AG08395 (cell line): ENCODE data around the gene RNASE3.
"Not testable (repeated sequence)": the region's sequence is repeated elsewhere in the genome, so short reads cannot be mapped to it uniquely, and the experiment has no call there.

Experiments
- DNase-seq: peaks from one replicate; pipeline ENCODE4 v3.0.0; 2012; ENCODE audit warnings: mixed read lengths, low spot score

RNASE3 gene

DNA sequence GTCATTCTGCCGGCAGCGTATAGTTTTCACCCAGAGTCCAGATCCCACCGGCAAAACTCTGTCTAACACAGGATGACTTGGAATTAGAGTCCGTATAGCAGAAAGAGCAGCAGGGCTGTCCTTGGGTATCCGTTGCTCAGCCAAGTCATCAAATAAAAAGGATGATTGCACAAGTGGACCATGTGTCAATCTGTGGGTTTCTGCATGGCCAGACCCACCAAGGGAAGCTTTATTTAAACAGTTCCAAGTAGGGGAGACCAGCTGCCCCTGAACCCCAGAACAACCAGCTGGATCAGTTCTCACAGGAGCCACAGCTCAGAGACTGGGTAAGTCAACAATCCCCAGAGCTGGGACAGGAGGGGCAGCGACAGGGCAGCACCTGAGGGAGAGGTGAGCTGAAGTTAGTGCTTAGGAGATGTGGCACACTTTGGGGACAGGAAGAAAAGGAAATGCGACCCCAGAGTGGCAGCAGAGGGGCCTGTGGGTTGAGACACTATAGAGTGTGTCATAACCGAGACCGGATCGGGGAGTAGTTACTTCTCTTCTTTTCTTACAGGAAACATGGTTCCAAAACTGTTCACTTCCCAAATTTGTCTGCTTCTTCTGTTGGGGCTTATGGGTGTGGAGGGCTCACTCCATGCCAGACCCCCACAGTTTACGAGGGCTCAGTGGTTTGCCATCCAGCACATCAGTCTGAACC is at the start of gene RNASE3:
Gene RNASE3 (plus strand): TSS at position 260 of the 700 bp plus-strand sequence. CDS start 302 bp downstream, at position 562.
- not testable (repeated sequence) for DNase-seq

- DNase-seq, result no peak
Measured at GRCh38 chr14:20846560-20846959, 44.6 kb upstream of the RNASE3 start.

DNA sequence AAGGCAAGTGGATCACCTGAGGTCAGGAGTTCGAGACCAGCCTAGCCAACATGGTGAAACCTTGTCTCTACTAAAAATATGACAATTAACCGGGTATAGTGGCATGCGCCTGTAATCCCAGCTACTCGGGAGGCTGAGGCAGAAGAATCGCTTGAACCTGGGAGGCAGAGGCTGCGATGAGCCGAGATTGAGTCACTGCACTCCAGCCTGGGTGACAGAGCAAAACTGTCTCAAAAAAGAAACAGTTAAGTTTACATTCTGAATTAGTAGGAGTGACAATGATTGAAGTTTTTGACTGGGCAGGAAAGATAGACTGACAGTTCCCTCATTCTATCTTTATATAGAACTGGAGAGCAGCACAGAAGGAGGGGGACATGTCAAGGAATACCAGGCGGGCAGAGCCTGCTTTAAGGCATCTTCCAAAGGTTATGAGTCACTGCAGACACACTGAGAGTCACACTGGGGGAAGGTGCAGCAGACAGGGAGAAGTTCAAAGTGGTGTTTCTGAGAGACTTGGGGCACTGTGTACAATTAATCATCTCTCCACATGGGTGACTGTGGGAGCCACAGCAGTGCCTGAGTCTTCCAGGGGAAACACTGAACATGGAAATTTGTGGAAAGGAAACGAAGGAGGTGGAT is 42.8 kb upstream of the RNASE3 start:
- peak; percentile 56 for DNase-seq

DNA sequence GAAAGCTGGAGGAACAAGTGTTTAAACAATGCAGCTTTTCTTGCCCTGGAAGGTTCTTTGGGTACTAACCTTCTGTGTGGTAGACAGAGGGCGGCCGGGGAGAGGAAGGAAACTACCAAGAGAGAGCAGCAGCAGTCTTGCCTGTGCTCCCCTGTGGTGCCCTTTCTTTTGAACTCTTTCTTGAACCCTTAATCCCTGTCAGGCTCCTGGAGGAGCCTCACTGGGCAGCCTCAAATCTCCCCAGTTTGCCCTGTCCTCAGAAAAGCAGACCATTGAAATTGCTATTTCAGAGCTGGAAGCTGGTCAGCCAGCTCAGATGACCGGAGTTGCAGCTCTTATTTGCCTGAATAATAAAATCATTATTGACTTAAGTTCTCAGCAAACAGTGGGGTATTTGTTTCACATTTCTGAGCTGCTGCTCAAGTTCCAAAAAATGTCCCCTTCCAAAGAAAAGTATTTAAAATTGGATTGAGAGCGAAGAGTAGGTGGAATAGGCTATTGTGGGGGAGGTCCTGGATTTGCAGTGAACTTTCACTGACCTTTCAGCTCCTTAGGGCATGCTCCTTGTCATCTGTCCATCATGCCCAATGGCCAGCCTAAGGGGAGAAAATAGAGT is 42.1 kb upstream of the RNASE3 start:
- no peak for DNase-seq

DNA sequence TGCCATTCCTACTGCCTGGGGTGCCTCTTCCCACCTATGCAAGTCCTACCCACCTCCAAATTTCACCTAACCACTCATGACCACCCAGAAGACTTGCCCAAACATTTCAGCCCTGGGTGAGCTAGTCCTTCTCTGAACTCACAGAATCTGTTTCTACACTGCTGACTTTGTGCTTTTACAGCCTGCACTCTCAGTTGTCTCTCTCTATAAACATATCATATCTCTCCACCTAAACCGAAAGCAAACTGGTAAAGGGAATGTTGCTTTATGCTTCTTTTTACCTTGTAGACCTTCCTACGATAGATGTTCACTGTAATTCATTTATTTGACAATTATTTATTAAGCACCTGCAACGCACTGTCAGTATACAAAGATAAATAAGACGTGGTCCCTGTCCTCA is 38.1 kb upstream of the RNASE3 start:
- DNase-seq, result no peak

DNA sequence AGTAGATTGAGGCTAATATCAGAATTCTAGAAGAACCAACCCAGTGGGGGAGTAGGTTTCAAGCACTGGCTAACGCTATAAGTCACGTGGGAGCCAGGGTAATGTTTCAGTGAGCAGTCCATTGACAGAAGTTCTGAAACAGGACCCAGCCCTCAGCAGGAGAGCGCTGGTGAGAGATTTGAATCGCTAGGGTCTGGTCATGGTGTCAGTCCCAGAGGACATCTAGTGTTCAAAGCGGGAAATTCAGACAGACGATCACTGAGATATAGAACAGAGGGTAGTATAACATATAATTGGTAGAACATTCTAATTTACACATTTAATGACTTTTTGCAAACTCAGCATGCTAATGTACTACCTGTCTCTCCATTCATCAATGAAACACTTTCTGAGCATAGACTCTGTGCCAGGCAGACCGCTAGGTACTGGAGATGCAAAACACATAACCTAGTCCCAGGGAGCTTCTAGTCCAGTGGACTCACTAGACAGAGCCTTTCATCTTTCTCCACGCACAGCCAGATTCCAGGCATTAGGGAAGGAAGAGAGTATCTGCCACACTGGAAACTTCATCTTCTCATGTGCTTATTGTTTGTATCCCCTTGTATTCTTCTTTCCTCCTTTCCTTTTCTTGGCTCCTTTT is 35.4 kb upstream of the RNASE3 start:
- peak; percentile 73 for DNase-seq

- no peak for DNase-seq
Measured at GRCh38 chr14:20857207-20857606, 34.0 kb upstream of the RNASE3 start.

DNA sequence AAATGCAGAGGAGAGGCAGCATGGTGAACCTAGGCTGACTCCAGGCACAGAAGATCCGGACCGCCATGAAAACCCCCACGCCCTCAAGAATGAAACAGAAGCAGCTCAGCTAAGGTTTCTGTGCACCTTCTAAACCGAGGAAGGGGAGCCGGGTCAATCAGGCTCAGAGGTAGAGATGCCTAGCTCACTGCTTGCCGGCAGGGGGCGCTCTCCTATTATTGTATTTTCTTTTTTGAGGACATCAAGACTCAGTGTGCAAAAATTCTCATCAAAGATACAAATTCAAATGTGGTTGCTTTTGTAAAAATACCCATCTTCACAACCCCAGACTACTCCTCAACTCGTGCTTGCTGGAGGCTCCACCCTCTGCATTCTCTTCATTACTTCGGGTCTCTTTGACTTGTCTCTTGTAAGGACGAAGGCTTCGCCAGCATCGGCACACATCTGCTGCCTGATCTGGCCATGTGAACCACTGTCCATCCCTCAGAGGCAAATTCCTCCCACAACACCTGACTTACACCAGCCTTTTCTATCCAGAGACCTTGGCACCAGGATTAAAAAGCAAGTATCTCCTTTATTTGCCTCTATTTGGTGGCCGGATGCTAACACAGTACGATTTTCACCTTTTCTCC is 33.4 kb upstream of the RNASE3 start:
- DNase-seq, result peak; percentile 67

GRCh38 chr14:20866194-20866593 is 25.0 kb upstream of the RNASE3 start:
- DNase-seq, result no peak

DNA sequence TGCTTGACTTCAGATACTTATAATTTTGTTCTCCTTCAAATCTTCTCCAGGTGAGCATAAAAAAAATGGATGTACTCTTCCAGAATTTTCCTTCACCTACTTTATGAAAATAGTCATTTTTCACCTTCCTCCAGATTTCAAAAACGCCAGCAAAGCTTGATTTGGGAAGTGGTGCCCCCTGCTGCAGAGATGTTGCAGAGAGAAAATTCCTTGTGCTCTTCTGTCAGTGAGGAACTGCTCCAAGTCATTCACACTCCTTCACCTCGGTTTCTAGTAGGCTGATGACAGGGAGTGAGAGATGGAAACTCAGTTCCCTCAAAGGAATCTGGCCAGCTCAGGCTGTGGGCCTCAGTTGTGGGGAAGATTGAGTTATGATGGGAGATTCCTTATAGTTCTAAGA is 24.2 kb upstream of the RNASE3 start:
- no peak for DNase-seq

GRCh38 chr14:20873370-20874177 is 17.6 kb upstream of the RNASE3 start:
- DNase-seq, result peak; percentile 63

GRCh38 chr14:20877016-20877415 is 14.2 kb upstream of the RNASE3 start:
- DNase-seq, result no peak

DNA sequence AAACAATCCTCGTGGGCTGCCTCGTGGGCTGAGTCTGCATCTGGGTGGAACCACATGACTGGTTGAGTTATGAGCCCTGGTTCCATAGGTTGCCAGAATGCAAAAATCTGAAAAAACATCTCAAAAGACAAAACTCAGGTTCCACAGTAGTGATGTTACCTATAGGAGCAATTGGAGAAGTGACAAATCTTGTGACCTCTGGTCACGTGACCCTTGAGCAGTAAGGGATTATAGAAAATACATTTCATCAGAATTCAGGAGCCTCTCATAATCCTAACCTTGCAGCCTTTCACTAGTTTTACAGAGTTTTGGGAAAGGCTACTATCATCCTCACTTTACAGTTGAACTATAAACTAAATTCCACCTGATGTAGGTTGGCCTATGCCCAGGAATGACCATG is 12.5 kb upstream of the RNASE3 start:
- no peak for DNase-seq

DNA sequence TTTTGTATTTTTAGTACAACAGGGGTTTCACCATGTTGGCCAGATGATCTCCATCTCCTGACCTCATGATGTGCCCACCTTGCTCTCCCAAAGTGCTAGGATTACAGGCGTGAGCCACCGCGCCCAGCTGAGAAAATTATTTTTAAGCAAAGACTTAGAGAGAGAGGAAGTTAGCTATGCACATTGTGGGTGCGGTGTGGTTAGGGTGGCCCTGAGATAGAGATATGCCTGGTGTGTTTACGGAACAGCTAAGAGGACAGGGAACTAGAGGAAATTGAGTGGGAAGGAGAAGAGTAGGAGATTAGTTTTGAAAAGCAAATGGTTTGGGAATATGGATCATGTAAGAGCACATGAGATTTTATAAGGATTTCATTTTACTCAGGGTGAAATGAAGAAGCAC is 10.0 kb upstream of the RNASE3 start:
- not testable (repeated sequence) for DNase-seq

DNA sequence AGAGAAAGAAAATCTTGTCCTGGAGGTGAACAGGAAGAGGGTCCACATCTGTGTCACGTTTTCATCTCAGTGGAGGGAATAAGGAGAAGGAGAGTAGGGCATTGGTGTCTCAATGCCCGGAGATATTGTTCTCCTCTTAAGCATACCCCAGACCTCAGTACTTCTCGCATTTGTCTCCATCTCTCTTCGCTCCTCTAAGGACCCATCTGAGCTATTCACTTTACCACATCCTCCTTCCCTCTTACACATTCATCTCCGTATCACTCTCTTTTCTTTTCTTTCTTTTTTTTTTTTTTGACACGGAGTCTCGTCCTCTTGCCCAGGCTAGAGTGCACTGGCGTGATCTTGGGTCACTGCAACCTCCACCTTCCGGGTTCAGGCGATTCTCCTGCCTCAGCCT is 8.4 kb upstream of the RNASE3 start:
- not testable (repeated sequence) for DNase-seq

- DNase-seq, result not testable (repeated sequence)
Measured at GRCh38 chr14:20888411-20888810, 2.8 kb upstream of the RNASE3 start.

DNA sequence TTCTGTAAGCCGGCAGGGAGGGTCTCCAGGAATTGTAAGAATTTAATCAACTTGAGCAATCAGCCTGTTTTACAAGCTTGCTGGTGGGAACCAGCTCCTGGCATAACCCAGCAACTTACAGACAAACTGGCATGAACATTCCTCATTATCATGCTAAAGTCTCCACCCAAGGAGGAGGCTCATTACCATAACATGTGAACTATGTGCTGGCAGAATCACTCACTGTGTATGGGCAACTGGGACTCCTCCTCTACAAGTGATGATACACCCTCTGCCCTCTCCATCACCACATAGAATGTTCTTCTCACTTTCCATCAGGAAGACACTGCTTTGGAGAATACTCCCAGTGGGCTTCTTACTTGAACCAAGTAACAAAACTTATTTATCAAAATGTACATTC is 4.1 kb downstream of the RNASE3 start:
- not testable (repeated sequence) for DNase-seq

DNA sequence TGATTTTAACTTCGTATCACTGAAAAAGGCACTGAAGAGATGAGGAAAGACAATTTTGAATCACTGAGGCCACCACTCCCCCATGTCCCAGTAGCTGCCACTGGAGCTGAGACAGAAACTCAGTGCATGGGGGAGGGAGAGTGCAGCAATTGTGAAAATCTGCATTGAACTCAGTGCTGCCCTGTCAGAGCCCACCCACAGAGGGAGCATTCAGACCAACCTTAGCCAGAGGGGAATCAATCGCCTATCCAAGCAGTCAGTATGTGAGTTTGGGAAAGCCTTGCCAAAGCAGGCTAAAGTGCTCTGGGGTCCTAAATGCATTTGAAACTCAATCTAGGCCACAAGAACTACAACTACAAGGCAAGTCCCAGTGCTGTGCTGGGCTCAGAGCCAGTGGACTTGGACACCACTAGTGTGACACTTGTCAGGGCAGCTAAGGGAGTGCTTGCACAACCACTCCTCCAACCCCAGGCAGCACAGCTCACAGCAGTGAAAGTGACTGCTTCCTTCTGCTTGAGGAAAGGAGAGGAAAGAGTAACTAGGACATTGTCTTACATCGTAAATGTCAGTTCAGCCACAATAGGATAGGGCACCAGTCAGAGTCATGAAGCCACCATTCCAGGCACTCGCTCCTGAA is 13.3 kb downstream of the RNASE3 start:
- no peak for DNase-seq

DNA sequence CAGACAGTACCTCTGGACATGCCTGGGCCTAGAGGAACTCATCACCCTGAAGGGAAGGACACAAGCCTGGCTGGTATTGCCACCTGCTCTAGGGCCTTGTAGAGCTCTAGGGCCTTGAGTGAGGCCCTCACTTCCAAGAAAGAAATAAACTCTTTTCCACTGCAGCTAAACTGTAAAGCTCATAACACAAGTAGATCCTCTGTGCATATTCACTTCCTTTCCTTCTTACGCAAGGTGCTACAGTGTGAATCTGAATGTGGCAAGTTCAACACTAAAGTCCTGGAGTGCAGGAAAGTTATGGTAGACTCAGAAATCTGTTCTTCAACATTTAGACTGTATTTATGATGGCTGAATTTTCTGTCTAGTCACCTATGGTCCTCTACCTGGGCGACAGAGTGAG is 14.5 kb downstream of the RNASE3 start:
- DNase-seq, result no peak

DNA sequence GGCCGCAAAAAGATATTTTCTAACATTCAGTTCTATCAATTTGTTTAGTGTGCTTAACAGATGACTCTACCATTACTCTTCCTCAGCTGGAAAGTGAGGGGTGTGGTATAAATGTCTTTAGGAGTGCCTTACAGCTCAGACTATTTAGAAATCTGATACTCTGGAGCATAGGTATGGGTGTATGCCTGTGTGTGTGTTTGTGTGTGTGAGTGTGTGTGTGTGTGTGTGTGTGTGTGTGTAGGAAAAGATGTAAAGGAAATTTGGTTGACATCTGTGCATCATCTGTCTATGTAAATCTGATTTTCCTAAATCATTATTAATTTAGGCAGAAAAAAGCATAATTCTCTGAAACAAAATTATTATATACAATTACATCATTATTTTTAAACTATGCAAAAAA is 16.0 kb downstream of the RNASE3 start:
- DNase-seq, result no peak

- DNase-seq, result not testable (repeated sequence)
Measured at GRCh38 chr14:20910822-20911221, 19.6 kb downstream of the RNASE3 start.
